HG03139 (cell line): ENCODE data around the gene MGAT5B.

Experiments used
- ATAC-seq: cut with Tn5 transposase; IDR thresholded peaks from one replicate; pipeline ENCODE4 v1.9.1; 2021; ENCODE audit not compliant: unreplicated experiment

Gene MGAT5B

DNA sequence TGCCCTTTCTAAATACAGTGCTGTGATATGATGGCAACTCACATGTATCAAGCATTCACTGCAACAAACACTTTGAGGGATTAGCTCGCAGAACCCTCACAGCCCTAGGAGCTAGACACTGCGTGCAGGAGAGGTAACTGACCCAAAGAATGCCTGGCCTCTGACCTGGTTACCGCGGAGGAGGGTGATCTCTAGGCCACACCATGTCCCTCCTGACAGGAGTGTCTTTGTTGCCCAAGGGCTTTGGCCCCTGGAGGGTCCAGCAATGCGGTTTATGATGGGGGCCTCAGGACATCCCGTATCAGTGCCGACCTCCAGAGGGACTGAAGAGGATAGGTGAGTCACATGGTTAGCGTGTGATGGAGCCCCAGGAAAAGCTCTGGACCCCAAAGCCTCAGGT is 130.6 kb downstream of the MGAT5B start:
- no peak for ATAC-seq
